HL-60 (cell line): ENCODE data around the gene ASPSCR1.

Experiments
- DNase-seq, 2 experiments: peaks; one replicate each; pipeline ENCODE4 v3.0.0-alpha.2; 2010 to 2020; ENCODE audit warnings: low read depth in 1 of 2, low spot score in 1 of 2
- H3K27ac ChIP-seq: fragments of 250-450 bp; sonication (Bioruptor Pico); replicated peaks from 2 replicates; pipeline ENCODE4 v1.5.1; 2020; ENCODE audit warnings: mild to moderate bottlenecking, moderate library complexity
- H3K27me3 ChIP-seq: fragments of 250-450 bp; sonication (Bioruptor Pico); 2 replicates; pipeline ENCODE4 v1.5.1; 2021; ENCODE audit warnings: mild to moderate bottlenecking, moderate library complexity; ENCODE audit not compliant: insufficient read depth, poor library complexity, severe bottlenecking
- H3K4me3 ChIP-seq: replicated peaks from 2 replicates; pipeline ENCODE4 v1.5.1; 2011; ENCODE audit warnings: mild to moderate bottlenecking, control low read depth, low read length; ENCODE audit not compliant: insufficient read depth
- GABPA ChIP-seq: IDR thresholded peaks from 2 replicates; pipeline ENCODE4 v1.6.1; 2012; ENCODE audit warnings: low read depth
- POLR2AphosphoS5 ChIP-seq: IDR thresholded peaks from 2 replicates; pipeline ENCODE4 v1.6.1; 2012; ENCODE audit warnings: low read depth
- REST ChIP-seq: IDR thresholded peaks from 2 replicates; pipeline ENCODE4 v1.6.1; 2012; ENCODE audit warnings: low read depth; ENCODE audit not compliant: insufficient replicate concordance
- SPI1 ChIP-seq: IDR thresholded peaks from 2 replicates; pipeline ENCODE4 v1.6.1; 2012; ENCODE audit warnings: low read depth, mild to moderate bottlenecking, borderline replicate concordance
- TF ChIP-seq, protein P1 (sequence below): IDR thresholded peaks from one replicate; pipeline ENCODE4 v1.5.1; 2011; ENCODE audit warnings: low read length, control low read depth, inconsistent platforms; ENCODE audit not compliant: insufficient read depth

Gene ASPSCR1

GRCh38 chr17:81954131-81955057 lies 23.0 kb upstream of the ASPSCR1 start:
- Histone ChIP-seq H3K27me3 (no peaks in the 10 kb centered on the region), H3K27ac (no peak overlapping the region), H3K4me3 (no peak overlapping the region)
- DNase-seq = no peak
- TF ChIP-seq, protein P1, sequence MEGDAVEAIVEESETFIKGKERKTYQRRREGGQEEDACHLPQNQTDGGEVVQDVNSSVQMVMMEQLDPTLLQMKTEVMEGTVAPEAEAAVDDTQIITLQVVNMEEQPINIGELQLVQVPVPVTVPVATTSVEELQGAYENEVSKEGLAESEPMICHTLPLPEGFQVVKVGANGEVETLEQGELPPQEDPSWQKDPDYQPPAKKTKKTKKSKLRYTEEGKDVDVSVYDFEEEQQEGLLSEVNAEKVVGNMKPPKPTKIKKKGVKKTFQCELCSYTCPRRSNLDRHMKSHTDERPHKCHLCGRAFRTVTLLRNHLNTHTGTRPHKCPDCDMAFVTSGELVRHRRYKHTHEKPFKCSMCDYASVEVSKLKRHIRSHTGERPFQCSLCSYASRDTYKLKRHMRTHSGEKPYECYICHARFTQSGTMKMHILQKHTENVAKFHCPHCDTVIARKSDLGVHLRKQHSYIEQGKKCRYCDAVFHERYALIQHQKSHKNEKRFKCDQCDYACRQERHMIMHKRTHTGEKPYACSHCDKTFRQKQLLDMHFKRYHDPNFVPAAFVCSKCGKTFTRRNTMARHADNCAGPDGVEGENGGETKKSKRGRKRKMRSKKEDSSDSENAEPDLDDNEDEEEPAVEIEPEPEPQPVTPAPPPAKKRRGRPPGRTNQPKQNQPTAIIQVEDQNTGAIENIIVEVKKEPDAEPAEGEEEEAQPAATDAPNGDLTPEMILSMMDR = no peak
- no peak for TF ChIP-seq GABPA

GRCh38 chr17:81955058-81955681 lies 22.3 kb upstream of the ASPSCR1 start:
- Histone ChIP-seq H3K4me3 (no peak overlapping the region), H3K27ac (no peak overlapping the region), H3K27me3 (peaks cover 3% of the 10 kb centered on the region)
- DNase-seq = no peak
- TF ChIP-seq GABPA (no peak), SPI1 (no peak), REST (no peak), POLR2AphosphoS5 (no peak)
- TF ChIP-seq, protein P1 = no peak

GRCh38 chr17:81955756-81956544 lies 21.5 kb upstream of the ASPSCR1 start:
- DNase-seq = no peak
- Histone ChIP-seq H3K4me3 (no peak overlapping the region), H3K27me3 (peaks cover 7% of the 10 kb centered on the region), H3K27ac (no peak overlapping the region)
- no peak for TF ChIP-seq GABPA
- no peak for TF ChIP-seq SPI1
- TF ChIP-seq POLR2AphosphoS5 = no peak
- no peak for TF ChIP-seq REST
